Spleen (tissue), 11 donors: Measurements from ENCODE around the gene USP6NL. TPM values are rescaled to one million over a fixed set of nuclear protein-coding genes. Genes with fewer than 3 reads are reported as not detected.
"Not testable (repeated sequence)": the region's sequence is repeated elsewhere in the genome, so short reads cannot be mapped to it uniquely, and the experiment has no call there.

Source experiments
- DNase-seq: peaks from one replicate; pipeline ENCODE4 v3.0.0-alpha.2; 2020
- H3K27ac ChIP-seq, 8 donors: fragments of 200-600 bp; sonication (generic) in 7 of 8; 1 replicate in 4 of 8; 2 replicates in 4 of 8; pipeline versions ENCODE4 v1.5.0 to v1.8.0; 2016 to 2021; ENCODE audit warnings: inconsistent platforms in 4 of 8, mild to moderate bottlenecking in 4 of 8, moderate library complexity in 1 of 8
- H3K27me3 ChIP-seq, 7 donors: fragments of 200-600 bp; sonication (generic) in 6 of 7; replicated peaks in 1 of 7; 1 replicate in 4 of 7; 2 replicates in 3 of 7; pipeline versions ENCODE4 v1.5.0 to v1.8.0; 2016 to 2021; ENCODE audit warnings: inconsistent platforms in 3 of 7, mild to moderate bottlenecking in 1 of 7
- H3K36me3 ChIP-seq, 6 donors: fragments of 200-600 bp; sonication (generic) in 5 of 6; 1 replicate in 4 of 6; 2 replicates in 2 of 6; pipeline versions ENCODE4 v1.5.0 to v1.8.0; 2016 to 2021; ENCODE audit warnings: inconsistent platforms in 2 of 6
- H3K4me1 ChIP-seq, 6 donors: fragments of 200-600 bp; sonication (generic) in 5 of 6; 1 replicate in 3 of 6; 2 replicates in 3 of 6; pipeline versions ENCODE4 v1.5.0 to v1.8.0; 2016 to 2021; ENCODE audit warnings: inconsistent platforms in 3 of 6
- H3K4me3 ChIP-seq, 8 donors: fragments of 200-600 bp; sonication (generic) in 7 of 8; 1 replicate in 4 of 8; 2 replicates in 4 of 8; pipeline versions ENCODE4 v1.5.0 to v1.8.0; 2016 to 2021; ENCODE audit warnings: inconsistent platforms in 4 of 8, mild to moderate bottlenecking in 4 of 8, moderate library complexity in 2 of 8
- H3K9me3 ChIP-seq, 8 donors: fragments of 200-600 bp; sonication (generic) in 7 of 8; 1 replicate in 4 of 8; 2 replicates in 4 of 8; pipeline versions ENCODE4 v1.5.0 to v1.8.0; 2016 to 2021; ENCODE audit warnings: inconsistent platforms in 4 of 8
- CTCF ChIP-seq, 11 experiments: fragments of 200-600 bp in 7 of 11; fragments of 450-650 bp in 4 of 11; sonication (generic) in 4 of 11; IDR thresholded peaks in 8 of 11; conservative IDR thresholded peaks in 3 of 11; 1 replicate in 7 of 11; 2 replicates in 4 of 11; pipeline versions ENCODE4 v1.4.0 to v1.8.0; 2016 to 2021; ENCODE audit warnings: antibody characterized with exemption in 11 of 11, inconsistent platforms in 4 of 11, mild to moderate bottlenecking in 1 of 11
- POLR2A ChIP-seq, 3 donors: fragments of 450-650 bp; IDR thresholded peaks; one replicate each; pipeline ENCODE4 v1.5.1; 2017; ENCODE audit warnings: antibody characterized with exemption in 3 of 3, mild to moderate bottlenecking in 1 of 3
- POLR2AphosphoS5 ChIP-seq, 3 donors: sonication (generic); formaldehyde crosslinking; IDR thresholded peaks; one replicate each; pipeline ENCODE4 v1.5.1; 2017; ENCODE audit warnings: antibody characterized with exemption in 3 of 3
- WGBS, 5 donors: extraction: QIAGEN DNeasy Blood & Tissue Kit in 3 of 5; methylation state at CpG; one replicate each; pipeline versions ENCODE4 v1.1.5 to v1.1.7; 2013 to 2018; 5-methylcytosine and 5-hydroxymethylcytosine counted together
- intact Hi-C: fragments of 100-400 bp; cut with DNase I; formaldehyde crosslinking; loops from one replicate; pipeline ENCODE4 v1.15.0; 2023; ENCODE audit warnings: low total_unique reads
- polyA plus RNA-seq, 3 donors: library from polyadenylated mRNA; stranded (reverse); fragments of 200-250 nt; gene quantifications; one replicate each; pipeline ENCODE4 v1.2.1, GENCODE V29; 2013
- total RNA-seq, 7 donors: library from RNA; depleted of rRNA in 3 of 7; stranded (reverse); fragments of >200 nt in 3 of 7; fragmentation: NEBNext Ultra II Directional in 4 of 7; extraction: Animal tissue kit (Norgen Biotek cat#: 25700) in 4 of 7; gene quantifications; one replicate each; pipeline versions ENCODE4 v1.1.0 to v1.2.1, GENCODE V29; 2016 to 2021
- donor health status: healthy with polysubstance abuse.
- donor health status: DM: no; HTN: no; CAD: no; lungs with moderate emphysema.
- donor health status: DM: no; HTN: no; CAD: no.
- donor health status: Bipolar disorder and iron deficiency.
- donor health status: healthy.
- donor health status: DM: no; HTN: no; CAD: no.
- donor health status: DM: yes; HTN: yes; CAD: no.

The USP6NL gene
- total and polyA plus RNA-seq, 10 donors: 11.0 to 51.7 (median 37.7) TPM

GRCh38 chr10:11501600-11501999 lies 109.8 kb downstream of the USP6NL start:
- 86 to 99% (median 97%) methylated on average over 3 of the region's 3 CpGs for WGBS, 5 donors

GRCh38 chr10:11499425-11500071 lies 111.9 kb downstream of the USP6NL start:
- no peak for DNase-seq
- 87 to 95% (median 91%) methylated on average over 4 of the region's 4 CpGs for WGBS, 5 donors

More at GRCh38 chr10:11501600-11501999, 109.8 kb downstream of the USP6NL start:
- no peak overlapping the region for H3K4me3 ChIP-seq
- H3K36me3 ChIP-seq: peaks cover 0 to 50% (median 4%) of the 10 kb centered on the region in 6 donors
- peaks cover 0 to 24% (median 2%) of the 10 kb centered on the region in 6 donors for H3K4me1 ChIP-seq
- no peaks in the 10 kb centered on the region for H3K9me3 ChIP-seq
- TF ChIP-seq POLR2AphosphoS5 (IDR thresholded peaks at IDR 0.05) (no peak), CTCF (IDR thresholded peaks at IDR 0.05 in 8 of 11, conservative IDR thresholded peaks at IDR 0.05 in 3 of 11) (no peak), POLR2A (IDR thresholded peaks at IDR 0.05) (no peak)
- intact Hi-C loops: no loop called here
- H3K27ac ChIP-seq: no peak overlapping the region
- no peaks in the 10 kb centered on the region for H3K27me3 ChIP-seq
- DNase-seq: no peak

GRCh38 chr10:11498399-11498798 lies 113.1 kb downstream of the USP6NL start:
- Histone ChIP-seq H3K27me3 (no peaks in the 10 kb centered on the region), H3K36me3 (peaks cover 0 to 67% (median 21%) of the 10 kb centered on the region in 6 donors), H3K9me3 (no peaks in the 10 kb centered on the region), H3K4me1 (peaks cover 0 to 9% (median 0%) of the 10 kb centered on the region in 6 donors), H3K4me3 (no peak overlapping the region), H3K27ac (no peak overlapping the region)
- TF ChIP-seq CTCF (IDR thresholded peaks at IDR 0.05 in 8 of 11, conservative IDR thresholded peaks at IDR 0.05 in 3 of 11) (no peak), POLR2AphosphoS5 (IDR thresholded peaks at IDR 0.05) (no peak), POLR2A (IDR thresholded peaks at IDR 0.05) (no peak)
- 88 to 94% (median 90%) methylated on average over 2 of the region's 2 CpGs for WGBS, 5 donors
- no peak for DNase-seq
- intact Hi-C loops: no loop called here

More at GRCh38 chr10:11499425-11500071, 111.9 kb downstream of the USP6NL start:
- no peak overlapping the region for H3K4me3 ChIP-seq
- no peaks in the 10 kb centered on the region for H3K9me3 ChIP-seq
- H3K27ac ChIP-seq: peak overlapping the region in 1 of 8 donors; percentile 16
- peaks cover 0 to 9% (median 0%) of the 10 kb centered on the region in 6 donors for H3K4me1 ChIP-seq
- TF ChIP-seq CTCF (IDR thresholded peaks at IDR 0.05 in 8 of 11, conservative IDR thresholded peaks at IDR 0.05 in 3 of 11) (no peak), POLR2AphosphoS5 (IDR thresholded peaks at IDR 0.05) (no peak), POLR2A (IDR thresholded peaks at IDR 0.05) (no peak)
- intact Hi-C loops: no loop called here
- peaks cover 0 to 57% (median 11%) of the 10 kb centered on the region in 6 donors for H3K36me3 ChIP-seq
- no peaks in the 10 kb centered on the region for H3K27me3 ChIP-seq

- H3K4me1 ChIP-seq, H3K27me3 ChIP-seq, intact Hi-C loops, DNase-seq, H3K27ac ChIP-seq, H3K4me3 ChIP-seq, H3K9me3 ChIP-seq: not testable (repeated sequence)
- H3K36me3 ChIP-seq: peaks cover 0 to 93% (median 50%) of the 10 kb centered on the region in 6 donors
- TF ChIP-seq POLR2AphosphoS5 (IDR thresholded peaks at IDR 0.05) (peak in 2 of 3 donors; percentile 12 to 29), CTCF (IDR thresholded peaks at IDR 0.05 in 8 of 11, conservative IDR thresholded peaks at IDR 0.05 in 3 of 11) (peak in 3 of 11 experiments; percentile 27 to 35 (median 31))
- 75 to 89% (median 83%) methylated on average over 10 to 12 of the region's 13 CpGs for WGBS, 5 donors
Observed at GRCh38 chr10:11494923-11495322, 116.5 kb downstream of the USP6NL start.
